Duodenal mucosa (tissue), 2 donors: Measurements from ENCODE around the gene ANKRD10.
"Not testable (repeated sequence)": the region's sequence is repeated elsewhere in the genome, so short reads cannot be mapped to it uniquely, and the experiment has no call there.

ENCODE experiments used
- H3K27ac ChIP-seq: one replicate; pipeline ENCODE4 v1.7.0; 2013; ENCODE audit warnings: low read depth, low read length
- H3K27me3 ChIP-seq, 2 donors: one replicate each; pipeline ENCODE4 v1.7.0; 2013; ENCODE audit warnings: low read length in 2 of 2, control low read depth in 1 of 2; ENCODE audit not compliant: insufficient read depth in 2 of 2, control insufficient read depth in 1 of 2
- H3K36me3 ChIP-seq, 2 donors: one replicate each; pipeline ENCODE4 v1.7.0; 2013; ENCODE audit warnings: low read length in 2 of 2, control low read depth in 1 of 2; ENCODE audit not compliant: insufficient read depth in 2 of 2, control insufficient read depth in 1 of 2
- H3K4me1 ChIP-seq, 2 donors: one replicate each; pipeline ENCODE4 v1.7.0; 2013; ENCODE audit warnings: low read length in 2 of 2, control low read depth in 1 of 2; ENCODE audit not compliant: insufficient read depth in 2 of 2, control insufficient read depth in 1 of 2
- H3K4me3 ChIP-seq, 2 donors: one replicate each; pipeline ENCODE4 v1.7.0; 2013; ENCODE audit warnings: low read length in 2 of 2, low read depth in 1 of 2
- H3K9ac ChIP-seq, 2 donors: one replicate each; pipeline ENCODE4 v1.7.0; 2013; ENCODE audit warnings: low read length in 2 of 2, low read depth in 1 of 2
- H3K9me3 ChIP-seq, 2 donors: one replicate each; pipeline ENCODE4 v1.7.0; 2013; ENCODE audit warnings: low read length in 2 of 2, control low read depth in 1 of 2; ENCODE audit not compliant: control insufficient read depth in 1 of 2

The ANKRD10 gene

DNA sequence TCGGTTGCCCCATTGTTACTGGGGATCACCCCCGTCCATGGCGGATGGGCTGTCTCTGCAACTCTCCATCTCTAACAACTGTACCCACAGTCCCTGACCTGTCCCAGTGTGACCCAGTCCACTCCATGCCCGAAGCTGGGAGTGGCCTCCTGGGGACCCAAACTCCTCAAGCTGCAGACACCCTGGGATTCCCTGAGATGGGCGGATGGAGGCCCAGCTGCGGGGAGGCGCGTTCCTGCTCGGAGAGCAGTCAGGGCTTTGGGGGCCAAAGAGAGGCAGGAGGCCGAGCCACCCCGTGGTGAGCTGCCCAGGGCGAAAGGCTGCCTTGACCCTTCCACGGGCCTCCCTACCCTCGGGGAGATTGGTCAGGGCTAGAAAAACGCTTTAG, 39.7 kb upstream of the ANKRD10 start:
- not testable (repeated sequence) for H3K27ac ChIP-seq, H3K27me3 ChIP-seq, H3K4me1 ChIP-seq, H3K36me3 ChIP-seq, H3K9me3 ChIP-seq, H3K4me3 ChIP-seq, H3K9ac ChIP-seq

DNA sequence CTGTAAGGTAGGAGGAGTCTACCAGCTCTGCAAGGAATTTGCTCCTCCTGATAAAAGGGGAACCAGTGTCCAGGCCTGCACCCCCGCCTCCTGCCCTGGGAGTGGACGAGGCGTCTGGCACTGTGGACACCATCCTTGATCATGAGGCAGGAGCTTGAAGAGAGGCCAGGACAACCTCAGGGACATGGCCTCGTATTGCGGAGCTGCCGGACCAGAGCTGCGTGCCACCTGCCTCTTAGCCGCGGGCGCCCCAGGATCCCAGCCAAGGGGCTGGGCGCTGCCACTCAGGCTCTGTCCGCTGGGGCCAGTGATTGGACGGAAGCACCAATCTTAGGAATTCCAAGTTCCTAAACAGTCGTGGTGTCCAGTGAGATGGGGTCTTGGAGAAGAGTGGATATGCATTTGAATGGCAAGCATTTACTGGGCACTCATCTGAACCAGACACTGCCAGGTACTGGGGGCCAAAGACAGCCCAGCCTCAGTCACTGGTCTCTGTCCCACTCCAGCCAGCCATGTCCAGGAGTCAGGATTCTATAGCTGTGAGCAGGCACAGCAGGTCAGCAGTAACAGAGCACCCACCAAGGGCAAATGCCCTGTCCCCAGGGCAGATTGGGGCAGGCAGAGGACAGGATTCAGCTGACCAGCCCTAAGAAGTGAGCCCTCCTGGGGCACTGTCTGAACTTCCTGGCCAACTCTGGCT, 39.1 kb upstream of the ANKRD10 start:
- H3K27me3 ChIP-seq = no peaks in the 10 kb centered on the region
- no peak overlapping the region for H3K27ac ChIP-seq
- no peak overlapping the region for H3K9ac ChIP-seq
- H3K4me3 ChIP-seq = no peak overlapping the region
- H3K9me3 ChIP-seq = peaks cover 0 to 6% of the 10 kb centered on the region in 2 donors
- no peaks in the 10 kb centered on the region for H3K36me3 ChIP-seq
- no peaks in the 10 kb centered on the region for H3K4me1 ChIP-seq

DNA sequence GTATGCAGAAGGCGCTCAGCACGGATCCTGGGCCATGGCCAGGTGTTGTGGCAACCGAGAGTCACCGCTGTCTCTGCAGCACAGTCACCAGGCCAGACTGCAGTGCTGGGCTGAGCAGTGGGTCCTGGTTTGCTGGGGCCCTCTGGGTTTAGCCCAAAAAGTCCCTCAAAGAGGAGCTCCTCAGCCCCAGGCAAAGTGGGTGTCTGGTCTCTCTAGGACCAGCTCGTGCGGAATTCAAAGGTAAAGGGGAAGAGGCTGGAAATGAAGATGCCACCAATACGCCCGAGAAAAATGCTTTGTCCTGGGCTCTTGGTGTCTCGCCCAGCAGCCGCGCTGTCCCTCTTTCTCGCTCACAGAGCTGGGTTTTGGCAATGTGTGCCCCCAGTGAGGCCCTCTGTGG, 38.5 kb upstream of the ANKRD10 start:
- H3K9ac ChIP-seq = no peak overlapping the region
- no peak overlapping the region for H3K27ac ChIP-seq

GRCh38 chr13:110952135-110952534, 37.3 kb upstream of the ANKRD10 start:
- not testable (repeated sequence) for H3K27me3 ChIP-seq, H3K4me1 ChIP-seq, H3K27ac ChIP-seq, H3K4me3 ChIP-seq, H3K9ac ChIP-seq, H3K9me3 ChIP-seq, H3K36me3 ChIP-seq

More for the DNA sequence above, 38.5 kb upstream of the ANKRD10 start:
- Histone ChIP-seq H3K36me3 (no peaks in the 10 kb centered on the region), H3K9me3 (peaks cover 0 to 6% of the 10 kb centered on the region in 2 donors), H3K4me1 (no peaks in the 10 kb centered on the region), H3K27me3 (no peaks in the 10 kb centered on the region), H3K4me3 (no peak overlapping the region)

GRCh38 chr13:110950819-110951570, 36.1 kb upstream of the ANKRD10 start:
- no peak overlapping the region for H3K4me3 ChIP-seq
- H3K9ac ChIP-seq = no peak overlapping the region
- no peaks in the 10 kb centered on the region for H3K36me3 ChIP-seq
- no peak overlapping the region for H3K27ac ChIP-seq
- no peaks in the 10 kb centered on the region for H3K27me3 ChIP-seq
- no peaks in the 10 kb centered on the region for H3K9me3 ChIP-seq
- no peaks in the 10 kb centered on the region for H3K4me1 ChIP-seq

GRCh38 chr13:110950356-110950755, 35.5 kb upstream of the ANKRD10 start:
- Histone ChIP-seq H3K9me3 (no peaks in the 10 kb centered on the region), H3K9ac (no peak overlapping the region), H3K4me1 (no peaks in the 10 kb centered on the region), H3K4me3 (no peak overlapping the region), H3K27ac (no peak overlapping the region), H3K36me3 (no peaks in the 10 kb centered on the region), H3K27me3 (no peaks in the 10 kb centered on the region)

GRCh38 chr13:110949628-110950027, 34.8 kb upstream of the ANKRD10 start:
- no peak overlapping the region for H3K4me3 ChIP-seq
- H3K4me1 ChIP-seq = no peaks in the 10 kb centered on the region
- no peaks in the 10 kb centered on the region for H3K27me3 ChIP-seq
- H3K9ac ChIP-seq = no peak overlapping the region
- no peaks in the 10 kb centered on the region for H3K9me3 ChIP-seq
- H3K36me3 ChIP-seq = no peaks in the 10 kb centered on the region
- H3K27ac ChIP-seq = no peak overlapping the region

DNA sequence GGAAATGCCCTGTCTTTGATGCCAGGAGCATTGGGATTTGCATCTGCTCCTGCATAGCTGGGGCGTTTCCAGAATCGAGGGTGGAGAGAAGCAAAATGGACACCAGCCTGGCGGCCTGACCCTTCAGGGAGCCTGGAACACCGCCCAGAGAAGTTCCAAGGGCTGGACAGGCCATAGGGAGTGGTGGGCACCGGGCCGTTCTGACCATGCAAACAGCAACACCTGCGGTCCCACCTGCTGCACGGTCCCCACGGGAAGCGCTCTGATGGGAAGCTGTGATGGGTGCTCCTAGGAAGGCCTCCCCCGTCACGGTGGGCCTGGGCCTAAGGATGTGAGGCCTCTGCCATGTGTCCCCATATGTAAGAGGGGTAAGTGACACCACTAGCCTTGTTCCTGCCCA, 34.2 kb upstream of the ANKRD10 start:
- H3K9ac ChIP-seq = no peak overlapping the region
- H3K36me3 ChIP-seq = no peaks in the 10 kb centered on the region
- no peak overlapping the region for H3K27ac ChIP-seq
- no peaks in the 10 kb centered on the region for H3K4me1 ChIP-seq
- H3K4me3 ChIP-seq = no peak overlapping the region
- no peaks in the 10 kb centered on the region for H3K27me3 ChIP-seq
- no peaks in the 10 kb centered on the region for H3K9me3 ChIP-seq

- not testable (repeated sequence) for H3K27ac ChIP-seq, H3K36me3 ChIP-seq, H3K9ac ChIP-seq, H3K4me3 ChIP-seq, H3K27me3 ChIP-seq, H3K4me1 ChIP-seq, H3K9me3 ChIP-seq
Observed at GRCh38 chr13:110947338-110947737, 32.5 kb upstream of the ANKRD10 start.

DNA sequence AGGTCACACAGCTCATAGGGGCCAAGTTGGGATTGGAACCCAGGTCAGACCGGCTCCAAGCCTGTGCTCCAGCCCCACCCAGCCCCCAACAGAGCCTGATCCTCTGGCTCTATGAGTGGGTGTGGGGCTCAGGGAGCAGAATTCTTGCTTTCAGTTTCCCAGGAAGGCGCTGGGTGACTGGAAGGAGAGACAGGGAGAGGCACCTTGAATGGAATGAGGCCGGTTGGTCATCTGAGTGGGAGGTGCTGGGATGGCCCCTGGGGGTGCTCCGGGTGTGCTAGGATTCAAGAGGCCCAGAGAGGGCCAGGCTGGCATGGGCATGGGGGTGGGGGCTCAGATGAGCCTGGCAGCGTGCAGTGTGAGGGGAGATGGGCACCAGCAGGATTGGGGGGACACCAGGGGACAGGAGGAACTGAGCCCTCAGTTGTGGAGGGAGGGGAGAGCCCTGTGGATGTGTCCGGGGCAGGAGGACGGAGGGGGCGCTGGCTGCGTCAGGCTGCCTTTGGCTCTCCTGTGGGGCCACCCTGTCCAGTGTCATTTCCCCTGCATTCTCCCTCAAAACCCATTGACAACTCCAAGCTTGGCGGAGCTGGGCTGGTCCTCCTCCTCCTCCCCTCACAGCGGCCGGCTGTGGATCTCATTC, 31.2 kb upstream of the ANKRD10 start:
- H3K4me1 ChIP-seq = no peaks in the 10 kb centered on the region

More for the DNA sequence above, 31.2 kb upstream of the ANKRD10 start:
- Histone ChIP-seq H3K9ac (no peak overlapping the region), H3K4me3 (no peak overlapping the region), H3K27ac (no peak overlapping the region), H3K27me3 (no peaks in the 10 kb centered on the region), H3K9me3 (no peaks in the 10 kb centered on the region), H3K36me3 (no peaks in the 10 kb centered on the region)
